ENCODE results near the gene MAP4K1.

DNA sequence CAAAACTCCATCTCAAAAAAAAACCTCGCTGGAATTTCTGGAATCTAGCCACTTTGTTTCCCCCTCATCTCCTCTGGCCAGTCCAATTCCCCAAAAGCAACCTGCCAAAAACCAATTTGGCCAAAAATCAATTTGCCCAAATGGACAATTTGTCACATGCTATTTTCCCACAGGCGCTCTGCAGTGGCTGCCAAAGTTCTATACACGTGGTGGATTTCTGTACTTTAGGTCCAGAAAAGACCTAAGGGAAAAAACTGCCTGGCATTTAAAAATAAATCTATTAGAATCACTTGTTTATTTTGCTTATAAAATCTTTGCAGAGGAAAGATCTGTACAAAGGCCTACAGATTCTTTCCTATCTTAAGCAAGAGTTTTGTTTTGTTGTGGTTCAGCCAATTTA lies 79.4 kb downstream of the MAP4K1 start:
- TF ChIP-seq, protein P1, sequence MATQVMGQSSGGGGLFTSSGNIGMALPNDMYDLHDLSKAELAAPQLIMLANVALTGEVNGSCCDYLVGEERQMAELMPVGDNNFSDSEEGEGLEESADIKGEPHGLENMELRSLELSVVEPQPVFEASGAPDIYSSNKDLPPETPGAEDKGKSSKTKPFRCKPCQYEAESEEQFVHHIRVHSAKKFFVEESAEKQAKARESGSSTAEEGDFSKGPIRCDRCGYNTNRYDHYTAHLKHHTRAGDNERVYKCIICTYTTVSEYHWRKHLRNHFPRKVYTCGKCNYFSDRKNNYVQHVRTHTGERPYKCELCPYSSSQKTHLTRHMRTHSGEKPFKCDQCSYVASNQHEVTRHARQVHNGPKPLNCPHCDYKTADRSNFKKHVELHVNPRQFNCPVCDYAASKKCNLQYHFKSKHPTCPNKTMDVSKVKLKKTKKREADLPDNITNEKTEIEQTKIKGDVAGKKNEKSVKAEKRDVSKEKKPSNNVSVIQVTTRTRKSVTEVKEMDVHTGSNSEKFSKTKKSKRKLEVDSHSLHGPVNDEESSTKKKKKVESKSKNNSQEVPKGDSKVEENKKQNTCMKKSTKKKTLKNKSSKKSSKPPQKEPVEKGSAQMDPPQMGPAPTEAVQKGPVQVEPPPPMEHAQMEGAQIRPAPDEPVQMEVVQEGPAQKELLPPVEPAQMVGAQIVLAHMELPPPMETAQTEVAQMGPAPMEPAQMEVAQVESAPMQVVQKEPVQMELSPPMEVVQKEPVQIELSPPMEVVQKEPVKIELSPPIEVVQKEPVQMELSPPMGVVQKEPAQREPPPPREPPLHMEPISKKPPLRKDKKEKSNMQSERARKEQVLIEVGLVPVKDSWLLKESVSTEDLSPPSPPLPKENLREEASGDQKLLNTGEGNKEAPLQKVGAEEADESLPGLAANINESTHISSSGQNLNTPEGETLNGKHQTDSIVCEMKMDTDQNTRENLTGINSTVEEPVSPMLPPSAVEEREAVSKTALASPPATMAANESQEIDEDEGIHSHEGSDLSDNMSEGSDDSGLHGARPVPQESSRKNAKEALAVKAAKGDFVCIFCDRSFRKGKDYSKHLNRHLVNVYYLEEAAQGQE (IDR thresholded peaks at IDR 0.05), result no peak
- TF ChIP-seq, protein P2, sequence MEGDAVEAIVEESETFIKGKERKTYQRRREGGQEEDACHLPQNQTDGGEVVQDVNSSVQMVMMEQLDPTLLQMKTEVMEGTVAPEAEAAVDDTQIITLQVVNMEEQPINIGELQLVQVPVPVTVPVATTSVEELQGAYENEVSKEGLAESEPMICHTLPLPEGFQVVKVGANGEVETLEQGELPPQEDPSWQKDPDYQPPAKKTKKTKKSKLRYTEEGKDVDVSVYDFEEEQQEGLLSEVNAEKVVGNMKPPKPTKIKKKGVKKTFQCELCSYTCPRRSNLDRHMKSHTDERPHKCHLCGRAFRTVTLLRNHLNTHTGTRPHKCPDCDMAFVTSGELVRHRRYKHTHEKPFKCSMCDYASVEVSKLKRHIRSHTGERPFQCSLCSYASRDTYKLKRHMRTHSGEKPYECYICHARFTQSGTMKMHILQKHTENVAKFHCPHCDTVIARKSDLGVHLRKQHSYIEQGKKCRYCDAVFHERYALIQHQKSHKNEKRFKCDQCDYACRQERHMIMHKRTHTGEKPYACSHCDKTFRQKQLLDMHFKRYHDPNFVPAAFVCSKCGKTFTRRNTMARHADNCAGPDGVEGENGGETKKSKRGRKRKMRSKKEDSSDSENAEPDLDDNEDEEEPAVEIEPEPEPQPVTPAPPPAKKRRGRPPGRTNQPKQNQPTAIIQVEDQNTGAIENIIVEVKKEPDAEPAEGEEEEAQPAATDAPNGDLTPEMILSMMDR (IDR thresholded peaks at IDR 0.05), result no peak
- TF ChIP-seq RAD21 (conservative IDR thresholded peaks at IDR 0.05 in 1 of 2, IDR thresholded peaks at IDR 0.05 in 1 of 2) (no peak), POLR2A (IDR thresholded peaks at IDR 0.05; ENCODE audit: low read length) (no peak), ZC3H11A (IDR thresholded peaks at IDR 0.05) (no peak), HOXA7 (CRISPR knock-in tag; IDR thresholded peaks at IDR 0.05) (no peak), JUN (IDR thresholded peaks at IDR 0.05) (no peak), MAZ (IDR thresholded peaks at IDR 0.05; ENCODE audit: borderline replicate concordance, low read depth, low read length) (no peak)
